Panc1 (cell line): ENCODE data around the gene PIK3R1. TPM values are rescaled to one million over a fixed set of nuclear protein-coding genes. Genes with fewer than 3 reads are reported as not detected.

Source experiments
- ATAC-seq: fragments of 200-7000 bp; cut with Tn5 transposase; 2 replicates; pipeline ENCODE4 v1.9.1; 2020; ENCODE audit warnings: mild to moderate bottlenecking, moderate library complexity
- BruUV-seq: library from RNA; stranded (reverse); fragments of 400-500 nt; replicated peaks from 2 replicates; lab custom pipeline; 2021; lab: Mats Ljungman, UMichigan
- CTCF ChIA-PET: fragments of 300-600 bp; sonication (Branson Sonifier 250); formaldehyde crosslinking; loops from one replicate; lab custom pipeline; 2022; ENCODE audit warnings: antibody characterized with exemption; lab: Charles Lee
- POLR2A ChIA-PET: fragments of 300-600 bp; sonication (Branson Sonifier 250); formaldehyde crosslinking; loops from one replicate; lab custom pipeline; 2022; ENCODE audit warnings: antibody characterized with exemption; lab: Charles Lee
- DNase-seq: peaks from one replicate; pipeline ENCODE4 v3.0.0-alpha.2; 2010; ENCODE audit warnings: low read depth, low spot score
- H3K27ac ChIP-seq: 2 replicates; pipeline ENCODE4 v1.5.1; 2011; ENCODE audit warnings: mild to moderate bottlenecking, low read length, inconsistent platforms
- H3K27me3 ChIP-seq: fragments of 200-500 bp; sonication (Bioruptor generic); 2 replicates; pipeline ENCODE4 v1.6.0; 2014; ENCODE audit warnings: low read length, inconsistent platforms; ENCODE audit not compliant: control insufficient read depth, insufficient read depth
- H3K36me3 ChIP-seq: fragments of 200-500 bp; sonication (Bioruptor generic); 2 replicates; pipeline ENCODE4 v1.5.1; 2014; ENCODE audit warnings: inconsistent platforms, mild to moderate bottlenecking, low read length, moderate library complexity; ENCODE audit not compliant: control insufficient read depth, insufficient read depth
- H3K4me1 ChIP-seq: 2 replicates; pipeline ENCODE4 v1.5.1; 2011; ENCODE audit warnings: inconsistent platforms, mild to moderate bottlenecking, low read length, moderate library complexity; ENCODE audit not compliant: control insufficient read depth, insufficient read depth
- H3K4me3 ChIP-seq, 2 experiments: 2 replicates each; pipeline ENCODE4 v1.5.1; 2011 to 2012; ENCODE audit warnings: low read depth in 2 of 2, low read length in 2 of 2, mild to moderate bottlenecking in 2 of 2, inconsistent platforms in 1 of 2, moderate library complexity in 1 of 2
- H3K9me3 ChIP-seq: fragments of 200-500 bp; sonication (Bioruptor generic); 2 replicates; pipeline ENCODE4 v1.5.1; 2014; ENCODE audit warnings: low read depth, mild to moderate bottlenecking, inconsistent platforms, low read length, moderate library complexity; ENCODE audit not compliant: control insufficient read depth, insufficient read depth
- CTCF ChIP-seq: fragments of 450-650 bp; IDR thresholded peaks from 2 replicates; pipeline ENCODE4 v1.5.1; 2017; ENCODE audit warnings: mild to moderate bottlenecking
- POLR2AphosphoS5 ChIP-seq: IDR thresholded peaks from 2 replicates; pipeline ENCODE4 v1.6.1; 2012; ENCODE audit warnings: mild to moderate bottlenecking, low read depth, low read length, moderate library complexity
- REST ChIP-seq, 2 experiments: IDR thresholded peaks; 2 replicates each; pipeline ENCODE4 v1.6.1; 2011 to 2012; ENCODE audit warnings: low read depth in 2 of 2, control low read depth in 1 of 2, low read length in 1 of 2, mild to moderate bottlenecking in 1 of 2, moderate library complexity in 1 of 2; ENCODE audit not compliant: insufficient read depth in 1 of 2
- SIN3A ChIP-seq: IDR thresholded peaks from 2 replicates; pipeline ENCODE4 v1.6.1; 2012; ENCODE audit warnings: low read depth, mild to moderate bottlenecking, low read length, moderate library complexity, borderline replicate concordance; ENCODE audit not compliant: insufficient read depth
- TCF7L2 ChIP-seq: IDR thresholded peaks from 2 replicates; pipeline ENCODE4 v1.6.1; 2011; ENCODE audit warnings: mild to moderate bottlenecking, low read depth, low read length, inconsistent platforms
- in situ Hi-C: cut with HindIII; loops from 2 replicates; pipeline ENCODE4 v1.10.0; 2016; ENCODE audit warnings: low sequenced_read_pairs, low pct_unique_long_range_greater_than_20kb
- intact Hi-C: fragments of 100-400 bp; cut with micrococcal nuclease; formaldehyde crosslinking; loops from one replicate; pipeline ENCODE4 v1.10.0; 2022; ENCODE audit not compliant: unreplicated experiment
- total RNA-seq: library from RNA; stranded (reverse); gene quantifications from one replicate; pipeline ENCODE4 v1.2.1, GENCODE V29; 2021; ENCODE audit not compliant: unreplicated experiment

Gene PIK3R1
- total RNA-seq, 1 experiment from 2014 or later, result 23.4 TPM

GRCh38 chr5:68181039-68181599 lies 34.4 kb upstream of the PIK3R1 start:
- Histone ChIP-seq H3K9me3 (no peaks in the 10 kb centered on the region), H3K36me3 (no peaks in the 10 kb centered on the region), H3K27ac (no peak overlapping the region), H3K27me3 (no peaks in the 10 kb centered on the region), H3K4me3 (no peak overlapping the region), H3K4me1 (no peaks in the 10 kb centered on the region)
- ChIA-PET CTCF (no interaction called here), POLR2A (no interaction called here)
- intact Hi-C loops (no loop called here), in situ Hi-C loops (no loop called here)
- BruUV-seq, result no TSS peak
- DNase-seq, result no peak
- ATAC-seq, result no peak
- TF ChIP-seq CTCF, result no peak
- TF ChIP-seq REST (IDR thresholded peaks at IDR 0.05; ENCODE audit: insufficient read depth in 1 of 2, low read depth in 2 of 2, low read length in 1 of 2), result no peak
- TF ChIP-seq POLR2AphosphoS5, result no peak
- TF ChIP-seq TCF7L2, result no peak
- no peak for TF ChIP-seq SIN3A

DNA sequence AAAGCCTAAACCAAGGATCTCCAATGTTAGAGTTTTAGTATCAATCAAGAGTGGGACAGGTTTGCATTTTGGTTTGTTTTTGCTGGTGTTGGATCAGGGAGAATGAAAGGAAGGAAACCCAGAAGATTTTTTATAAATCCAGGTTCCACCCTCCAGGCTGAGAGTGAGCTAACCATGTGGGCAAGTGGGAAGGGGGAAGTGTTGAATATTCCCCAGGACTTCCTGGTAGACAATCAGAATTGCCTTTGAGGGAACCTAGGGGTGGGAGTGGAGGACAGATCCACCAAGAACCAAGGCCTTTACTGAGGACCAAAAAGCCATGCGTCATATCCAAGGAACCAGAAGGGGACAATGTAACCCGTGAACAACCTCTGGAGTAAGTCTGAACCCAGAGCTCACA lies 33.5 kb upstream of the PIK3R1 start:
- no peak for DNase-seq
- TF ChIP-seq POLR2AphosphoS5 (no peak), SIN3A (no peak), REST (IDR thresholded peaks at IDR 0.05; ENCODE audit: insufficient read depth in 1 of 2, low read depth in 2 of 2, low read length in 1 of 2) (no peak), CTCF (no peak), TCF7L2 (no peak)
- no peak for ATAC-seq
- intact Hi-C loops (no loop called here), in situ Hi-C loops (no loop called here)
- no TSS peak for BruUV-seq
- H3K27me3 ChIP-seq, result no peaks in the 10 kb centered on the region
- H3K27ac ChIP-seq, result no peak overlapping the region
- ChIA-PET POLR2A (no interaction called here), CTCF (no interaction called here)
- no peaks in the 10 kb centered on the region for H3K4me1 ChIP-seq
- H3K36me3 ChIP-seq, result no peaks in the 10 kb centered on the region
- H3K9me3 ChIP-seq, result no peaks in the 10 kb centered on the region
- no peak overlapping the region for H3K4me3 ChIP-seq
